Measurements from ENCODE around the gene PAK1.

Gene PAK1

DNA sequence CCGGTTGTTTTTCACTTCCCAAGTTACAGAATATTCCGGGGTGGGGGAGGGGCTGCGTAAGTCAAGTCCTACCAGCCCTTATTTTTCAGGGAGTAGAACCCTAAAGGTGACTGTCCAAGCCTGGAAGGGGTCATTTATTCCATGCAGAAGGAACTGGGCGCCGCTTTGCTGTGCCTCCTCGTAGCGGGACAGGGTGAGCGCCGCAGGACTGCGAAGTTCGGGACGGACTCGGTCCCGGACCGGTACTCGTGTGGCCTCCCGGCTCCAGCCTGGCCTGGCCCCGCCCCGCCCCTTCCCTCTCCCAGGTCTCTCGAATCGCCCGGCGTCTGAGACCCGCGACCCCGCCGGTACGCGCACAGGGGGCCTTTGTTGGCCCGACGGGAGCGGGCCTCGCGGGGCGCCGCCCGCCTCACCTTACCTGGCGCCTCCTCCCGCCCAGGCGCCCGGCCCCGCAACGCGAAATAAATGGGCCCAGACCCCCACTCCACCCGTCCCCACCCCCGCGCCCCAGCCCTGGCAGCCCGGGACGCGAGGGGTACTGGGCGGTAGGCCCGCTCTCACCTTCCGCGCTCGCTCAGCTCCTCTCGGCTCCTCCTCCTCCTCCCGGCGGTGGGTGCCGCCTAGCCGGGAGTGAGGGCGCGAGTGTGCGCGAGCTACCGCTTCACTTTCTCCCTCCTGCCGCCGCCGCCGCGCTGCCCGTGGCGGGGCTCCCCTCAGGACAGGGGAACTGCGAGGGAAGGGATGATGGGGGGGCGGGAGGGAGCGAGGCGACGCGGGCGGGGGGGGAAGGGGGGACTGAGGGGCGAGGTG is 698 bp downstream of the PAK1 start:
- no peak for DNase-seq

DNA sequence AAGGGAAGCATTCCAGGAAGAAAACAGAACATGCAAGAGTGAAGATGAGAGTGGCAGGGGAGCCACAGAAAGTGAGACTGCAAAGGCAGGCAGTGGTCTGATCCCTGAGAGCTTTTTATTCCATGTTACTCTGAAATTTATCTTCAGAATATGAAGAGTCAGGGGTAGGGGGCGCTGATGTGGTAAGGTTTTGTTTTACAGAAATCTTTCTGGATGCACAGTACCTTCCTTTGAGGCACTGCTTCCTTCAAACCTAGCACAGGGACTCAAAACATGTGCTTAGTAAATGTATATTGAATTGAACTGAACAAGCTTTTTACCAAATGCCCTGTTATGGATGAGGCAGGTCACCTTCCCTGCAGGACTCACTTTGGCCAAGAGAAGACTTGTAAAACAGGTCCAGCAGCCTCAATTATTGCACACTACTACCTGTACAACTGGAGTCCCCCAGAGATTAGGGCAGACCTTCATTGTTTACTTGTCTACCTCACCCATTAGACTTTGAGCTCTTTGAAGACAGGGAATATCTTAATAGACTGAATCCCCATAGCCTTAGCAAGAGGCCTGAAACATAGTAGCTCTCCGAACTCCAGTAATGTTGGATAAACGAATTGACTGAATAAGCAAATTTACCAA is 2.2 kb downstream of the PAK1 start:
- peak; percentile 48 for DNase-seq

- DNase-seq: no peak
These were observed 2.9 kb downstream of the PAK1 start for GRCh38 chr11:77470971-77471370.

DNA sequence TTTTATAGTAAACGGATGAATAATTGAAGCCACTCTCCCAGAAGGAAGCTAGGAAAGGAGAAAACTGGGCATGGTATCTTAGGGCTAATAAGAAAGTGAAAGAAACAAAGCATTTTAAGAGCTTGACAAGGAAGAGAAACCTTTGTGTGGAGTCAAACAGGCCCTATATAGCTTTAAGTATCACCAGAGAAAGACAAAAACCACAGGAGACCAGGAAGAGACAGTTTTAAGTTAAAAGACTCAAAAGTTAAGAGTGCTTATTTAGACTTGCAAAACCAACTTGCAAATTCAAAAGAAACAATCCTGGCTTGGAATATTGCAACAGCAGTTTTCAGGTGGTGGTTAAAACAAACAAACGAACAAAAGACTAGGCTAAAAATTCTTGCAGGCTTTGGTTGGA is 3.4 kb downstream of the PAK1 start:
- DNase-seq: no peak

DNA sequence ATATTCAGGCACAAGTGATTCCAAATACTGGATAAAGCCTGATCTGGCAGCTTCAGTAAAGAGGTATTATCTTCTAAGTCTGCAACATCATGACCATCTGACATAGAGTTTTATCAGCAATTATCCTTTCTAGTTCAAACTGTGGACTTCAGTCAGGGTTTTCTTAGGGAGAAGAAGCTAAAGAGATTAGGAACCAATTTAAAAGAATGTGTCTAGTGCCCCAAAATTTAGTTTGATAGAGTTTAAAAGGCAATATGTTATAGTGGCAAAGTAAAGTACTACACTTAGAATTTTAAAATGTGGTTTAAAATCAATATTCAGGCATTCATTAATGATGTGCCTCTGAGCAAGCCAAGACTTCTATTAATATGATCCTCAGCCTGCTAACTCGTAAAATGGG is 5.4 kb downstream of the PAK1 start:
- no peak for DNase-seq

GRCh38 chr11:77467993-77468392 is 5.9 kb downstream of the PAK1 start:
- no peak for DNase-seq

DNA sequence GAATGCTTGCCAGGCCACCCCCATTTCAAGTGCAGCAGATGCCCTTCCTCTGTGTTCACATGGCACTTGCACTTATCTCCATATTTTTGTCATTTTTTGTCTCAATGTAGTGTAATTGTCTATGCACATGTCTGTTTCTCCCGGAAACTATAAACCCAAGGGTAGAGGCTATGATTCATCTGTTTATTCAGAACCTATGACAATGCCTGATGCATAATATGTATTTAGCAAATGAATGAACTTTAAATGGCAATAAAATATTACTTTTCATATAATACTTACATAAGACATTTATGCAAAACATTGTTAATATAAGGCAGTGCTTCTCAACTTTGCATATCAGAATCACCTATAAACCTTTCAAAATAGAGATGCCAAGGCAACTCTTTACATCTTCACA is 6.7 kb downstream of the PAK1 start:
- no peak for DNase-seq

DNA sequence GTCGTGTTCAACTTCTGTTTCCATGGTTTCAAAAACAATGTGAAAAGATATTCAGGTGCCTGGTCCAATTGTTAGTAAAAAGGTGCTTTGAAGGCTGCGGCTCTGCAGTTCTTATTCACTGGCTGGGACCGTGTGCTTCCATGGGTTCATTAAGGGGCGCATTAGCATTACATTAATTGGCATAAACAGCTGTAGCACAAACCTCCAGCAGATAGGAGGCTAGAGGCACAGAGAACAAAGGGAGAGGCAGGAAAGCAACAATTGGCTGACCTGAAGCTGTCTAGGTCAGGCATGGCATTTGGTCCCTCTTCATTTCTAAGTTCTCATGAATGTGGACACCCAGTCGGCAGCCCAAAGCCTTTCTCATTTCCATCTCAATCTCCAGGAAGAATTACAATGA is 16.6 kb downstream of the PAK1 start:
- DNase-seq: no peak

- no peak for DNase-seq
These were observed 18.2 kb downstream of the PAK1 start for GRCh38 chr11:77455740-77456139.

DNA sequence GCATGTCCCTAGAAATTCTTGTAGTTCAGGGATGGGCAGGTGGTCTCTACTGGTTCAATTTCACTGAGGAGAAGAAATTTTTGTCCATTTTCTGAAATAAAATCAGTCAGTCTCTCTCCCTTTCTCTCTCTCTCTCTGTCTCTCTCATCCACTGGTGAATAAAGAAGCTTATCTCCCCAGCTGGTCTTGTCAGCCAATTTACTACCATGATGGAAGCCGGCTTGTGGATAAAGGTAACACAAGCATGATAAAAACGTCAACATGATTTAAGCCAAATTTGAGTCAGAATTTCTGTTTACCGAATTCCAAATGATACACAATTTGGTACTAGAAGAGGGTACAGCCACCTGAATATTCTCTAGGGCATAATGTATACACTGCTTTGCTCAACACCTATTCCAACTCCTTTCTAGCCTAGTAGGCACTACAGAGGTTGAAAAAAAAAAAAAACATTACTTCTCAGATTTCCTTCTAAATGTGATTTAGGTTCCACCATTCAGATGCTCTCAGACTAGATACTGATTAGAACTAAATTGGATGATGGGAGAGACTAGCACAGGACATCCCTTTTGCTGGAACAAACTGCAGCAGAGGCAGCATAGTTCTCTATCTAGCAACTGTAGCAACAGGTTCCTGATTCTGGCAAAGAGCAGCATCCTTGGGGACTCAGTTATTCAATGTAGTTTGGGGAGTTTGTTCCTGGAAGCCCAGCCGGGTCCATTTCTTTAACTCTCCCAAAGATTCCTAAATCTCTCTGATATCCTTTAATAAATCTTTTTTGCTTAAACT is 18.8 kb downstream of the PAK1 start:
- DNase-seq: no peak

GRCh38 chr11:77450227-77450626 is 23.7 kb downstream of the PAK1 start:
- DNase-seq: no peak

GRCh38 chr11:77449784-77450183 is 24.1 kb downstream of the PAK1 start:
- DNase-seq: no peak

- no peak for DNase-seq
These were observed 24.8 kb downstream of the PAK1 start for GRCh38 chr11:77449060-77449521.

- DNase-seq: no peak
These were observed 25.6 kb downstream of the PAK1 start for GRCh38 chr11:77448269-77448668.

DNA sequence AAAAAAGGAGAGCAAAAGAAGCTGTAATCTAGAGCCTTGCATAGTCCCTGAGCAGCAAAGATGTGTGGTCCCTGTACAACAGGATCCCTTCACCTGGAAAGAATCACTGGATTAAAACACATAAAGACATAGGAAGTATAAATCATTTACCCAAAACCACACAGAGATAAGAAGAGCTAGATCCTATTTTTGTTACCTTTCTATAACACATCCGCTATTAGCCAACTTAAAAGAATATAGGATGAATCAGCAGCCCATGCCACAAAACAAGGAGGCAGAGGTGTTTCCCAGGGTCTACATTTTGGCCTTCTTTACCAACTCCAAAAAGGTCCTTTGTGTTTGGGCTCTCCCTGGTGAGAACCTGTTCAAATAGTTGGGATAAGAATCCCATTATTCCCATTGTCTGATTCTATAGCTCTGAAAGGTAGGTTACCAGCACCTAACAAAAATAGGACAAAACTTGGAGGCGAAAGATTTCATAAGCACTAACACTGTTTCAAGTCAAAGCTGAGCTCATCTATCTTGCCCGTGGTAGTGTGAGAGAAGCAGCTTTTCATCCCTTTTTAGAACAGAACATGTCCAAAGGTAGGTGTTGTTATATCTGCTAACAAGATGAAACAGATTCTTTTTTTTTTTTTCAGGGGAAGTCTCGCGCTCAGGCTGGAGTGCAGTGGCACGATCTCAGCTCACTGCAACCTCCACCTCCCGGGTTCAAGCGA is 26.8 kb downstream of the PAK1 start:
- DNase-seq: no peak

DNA sequence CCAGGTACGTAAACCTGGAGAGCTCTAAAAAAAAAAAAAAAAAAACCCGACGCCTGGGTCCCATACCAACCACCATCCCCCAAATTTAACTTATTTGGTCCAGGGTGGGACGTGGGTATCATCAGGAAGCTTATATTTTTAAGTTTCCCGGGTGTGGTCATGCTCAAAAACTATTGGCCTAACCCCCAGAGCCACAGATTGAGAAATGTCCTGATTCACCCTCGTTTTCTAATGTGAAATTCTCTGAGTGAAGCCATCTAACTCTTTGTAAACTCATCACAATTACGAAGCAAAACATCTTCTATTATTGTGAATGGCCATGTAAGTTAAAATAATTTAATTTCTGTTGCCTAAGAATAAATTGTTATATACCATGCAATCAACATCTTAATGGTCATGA is 29.6 kb downstream of the PAK1 start:
- no peak for DNase-seq

- no peak for DNase-seq
These were observed 31.4 kb downstream of the PAK1 start for GRCh38 chr11:77442394-77443053.

- DNase-seq: no peak
These were observed 32.5 kb downstream of the PAK1 start for GRCh38 chr11:77441426-77441825.

DNA sequence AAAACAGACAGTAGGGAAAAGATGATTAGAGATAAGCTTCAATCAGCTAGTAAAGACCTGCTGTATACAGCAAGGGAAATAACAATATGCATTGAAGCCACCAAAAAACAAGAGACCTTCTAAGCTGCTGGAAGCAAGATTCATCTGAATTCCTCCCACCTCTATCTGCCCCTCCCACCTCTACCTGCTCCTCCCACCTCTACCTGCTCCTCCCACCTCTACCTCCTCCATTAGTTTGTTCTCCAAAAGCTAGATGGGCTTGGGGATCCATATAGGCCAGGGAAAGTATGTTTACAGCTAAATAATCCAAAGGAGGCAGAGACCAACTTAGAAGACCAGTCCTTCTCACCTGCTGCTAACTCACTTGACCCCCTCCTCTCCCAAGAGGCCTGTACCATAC is 33.2 kb downstream of the PAK1 start:
- DNase-seq: no peak

GRCh38 chr11:77438487-77438886 is 35.4 kb downstream of the PAK1 start:
- DNase-seq: no peak

GRCh38 chr11:77436969-77437368 is 36.9 kb downstream of the PAK1 start:
- DNase-seq: no peak

DNA sequence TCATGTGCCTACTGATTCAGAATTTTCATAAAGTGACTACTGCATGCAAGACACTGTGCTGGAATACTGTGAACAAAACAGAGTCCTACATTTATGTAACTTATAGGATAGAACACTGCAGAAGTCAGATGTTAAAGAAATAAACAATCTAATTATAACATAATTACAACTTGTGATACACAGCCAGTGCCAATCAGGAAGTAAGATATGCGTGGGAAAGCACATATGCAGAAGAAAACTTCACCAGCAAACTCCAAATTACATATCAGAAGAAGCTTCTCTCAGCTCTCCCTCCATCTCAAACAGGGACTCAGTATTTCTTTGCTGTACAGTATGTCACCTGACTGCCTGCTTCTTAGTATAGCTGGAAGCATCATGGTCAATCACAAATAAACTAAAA is 37.4 kb downstream of the PAK1 start:
- DNase-seq: no peak

- no peak for DNase-seq
These were observed 37.9 kb downstream of the PAK1 start for GRCh38 chr11:77435972-77436371.

Measured in NCI-H1694 (cell line).